Parathyroid adenoma (tissue), 2 donors: ENCODE results near the gene CDH8.
"Not testable (repeated sequence)": the region's sequence is repeated elsewhere in the genome, so short reads cannot be mapped to it uniquely, and the experiment has no call there.

Experiments used
- H2AFZ ChIP-seq: fragments of 300-600 bp; sonication (generic); one replicate; pipeline ENCODE4 v1.7.0; 2017; ENCODE audit warnings: antibody characterized with exemption, mild to moderate bottlenecking
- H3K27ac ChIP-seq: fragments of 300-600 bp; sonication (generic); one replicate; pipeline ENCODE4 v1.7.0; 2017
- H3K27me3 ChIP-seq: fragments of 300-600 bp; sonication (generic); one replicate; pipeline ENCODE4 v1.7.0; 2017; ENCODE audit warnings: low read length; ENCODE audit not compliant: control insufficient read depth, insufficient read depth
- H3K36me3 ChIP-seq: fragments of 300-600 bp; sonication (generic); one replicate; pipeline ENCODE4 v1.7.0; 2017; ENCODE audit warnings: low read length; ENCODE audit not compliant: control insufficient read depth, insufficient read depth
- H3K4me1 ChIP-seq: fragments of 300-600 bp; sonication (generic); one replicate; pipeline ENCODE4 v1.7.0; 2017; ENCODE audit warnings: control low read depth
- H3K4me2 ChIP-seq: fragments of 300-600 bp; sonication (generic); one replicate; pipeline ENCODE4 v1.7.0; 2017; ENCODE audit warnings: low read length
- H3K4me3 ChIP-seq: fragments of 300-600 bp; sonication (generic); one replicate; pipeline ENCODE4 v1.7.0; 2017; ENCODE audit warnings: low read depth, low read length
- H3K79me2 ChIP-seq: fragments of 300-600 bp; sonication (generic); one replicate; pipeline ENCODE4 v1.7.0; 2017; ENCODE audit warnings: control low read depth
- H3K9ac ChIP-seq: fragments of 300-600 bp; sonication (generic); one replicate; pipeline ENCODE4 v1.7.0; 2017; ENCODE audit warnings: mild to moderate bottlenecking
- H3K9me3 ChIP-seq: fragments of 300-600 bp; sonication (generic); one replicate; pipeline ENCODE4 v1.7.0; 2017; ENCODE audit warnings: low read length; ENCODE audit not compliant: control insufficient read depth
- CTCF ChIP-seq: fragments of 300-600 bp; sonication (generic); IDR thresholded peaks from one replicate; pipeline ENCODE4 v1.7.0; 2017; ENCODE audit warnings: antibody characterized with exemption, mild to moderate bottlenecking
- donor health status: primary hyperparathyroidism.

CDH8 gene

GRCh38 chr16:61817583-61818278, 218.5 kb downstream of the CDH8 start:
- Histone ChIP-seq H3K4me3 (no peak overlapping the region), H3K4me1 (no peaks in the 10 kb centered on the region), H3K79me2 (no peaks in the 10 kb centered on the region), H3K4me2 (no peak overlapping the region), H3K36me3 (no peaks in the 10 kb centered on the region), H2AFZ (no peak overlapping the region), H3K27ac (no peak overlapping the region), H3K9ac (no peak overlapping the region), H3K9me3 (no peaks in the 10 kb centered on the region), H3K27me3 (no peaks in the 10 kb centered on the region)
- no peak for TF ChIP-seq CTCF

- Histone ChIP-seq H3K9ac (no peak overlapping the region), H3K9me3 (no peaks in the 10 kb centered on the region), H3K36me3 (no peaks in the 10 kb centered on the region), H3K27me3 (no peaks in the 10 kb centered on the region), H3K4me1 (no peaks in the 10 kb centered on the region), H3K4me2 (no peak overlapping the region), H3K79me2 (no peaks in the 10 kb centered on the region), H3K27ac (no peak overlapping the region), H2AFZ (no peak overlapping the region), H3K4me3 (no peak overlapping the region)
- no peak for TF ChIP-seq CTCF
Observed at GRCh38 chr16:61814726-61815347, 221.4 kb downstream of the CDH8 start.

- Histone ChIP-seq H3K9ac (no peak overlapping the region), H3K4me2 (no peak overlapping the region), H3K27ac (no peak overlapping the region), H3K4me3 (no peak overlapping the region), H3K36me3 (no peaks in the 10 kb centered on the region), H3K27me3 (no peaks in the 10 kb centered on the region), H2AFZ (no peak overlapping the region), H3K9me3 (no peaks in the 10 kb centered on the region), H3K79me2 (no peaks in the 10 kb centered on the region), H3K4me1 (no peaks in the 10 kb centered on the region)
- no peak for TF ChIP-seq CTCF
Observed at GRCh38 chr16:61813339-61813738, 222.9 kb downstream of the CDH8 start.

- Histone ChIP-seq H3K79me2 (no peaks in the 10 kb centered on the region), H3K4me3 (no peak overlapping the region), H3K4me2 (no peak overlapping the region), H3K9me3 (no peaks in the 10 kb centered on the region), H3K36me3 (no peaks in the 10 kb centered on the region), H3K27ac (no peak overlapping the region), H3K9ac (no peak overlapping the region), H3K4me1 (no peaks in the 10 kb centered on the region), H2AFZ (no peak overlapping the region), H3K27me3 (no peaks in the 10 kb centered on the region)
- no peak for TF ChIP-seq CTCF
Observed at GRCh38 chr16:61812251-61812650, 224.0 kb downstream of the CDH8 start.

- Histone ChIP-seq H3K27ac (no peak overlapping the region), H3K9ac (no peak overlapping the region), H3K27me3 (no peaks in the 10 kb centered on the region), H3K4me3 (no peak overlapping the region), H2AFZ (no peak overlapping the region), H3K4me1 (no peaks in the 10 kb centered on the region), H3K79me2 (no peaks in the 10 kb centered on the region), H3K36me3 (no peaks in the 10 kb centered on the region), H3K9me3 (no peaks in the 10 kb centered on the region), H3K4me2 (no peak overlapping the region)
- no peak for TF ChIP-seq CTCF
Observed at GRCh38 chr16:61807551-61807950, 228.7 kb downstream of the CDH8 start.

GRCh38 chr16:61801217-61801616, 235.0 kb downstream of the CDH8 start:
- H3K9me3 ChIP-seq, H3K4me2 ChIP-seq, H2AFZ ChIP-seq, H3K36me3 ChIP-seq, H3K4me1 ChIP-seq, H3K9ac ChIP-seq, H3K4me3 ChIP-seq, H3K27me3 ChIP-seq, H3K79me2 ChIP-seq, H3K27ac ChIP-seq: not testable (repeated sequence)
